SW 1271 (cell line): ENCODE data around the gene SNX27.
"Not testable (repeated sequence)": the region's sequence is repeated elsewhere in the genome, so short reads cannot be mapped to it uniquely, and the experiment has no call there.

Source experiments
- DNase-seq, 2 experiments: peaks; one replicate each; lab custom pipeline; 2025; lab: John Stamatoyannopoulos, UW

The SNX27 gene

DNA sequence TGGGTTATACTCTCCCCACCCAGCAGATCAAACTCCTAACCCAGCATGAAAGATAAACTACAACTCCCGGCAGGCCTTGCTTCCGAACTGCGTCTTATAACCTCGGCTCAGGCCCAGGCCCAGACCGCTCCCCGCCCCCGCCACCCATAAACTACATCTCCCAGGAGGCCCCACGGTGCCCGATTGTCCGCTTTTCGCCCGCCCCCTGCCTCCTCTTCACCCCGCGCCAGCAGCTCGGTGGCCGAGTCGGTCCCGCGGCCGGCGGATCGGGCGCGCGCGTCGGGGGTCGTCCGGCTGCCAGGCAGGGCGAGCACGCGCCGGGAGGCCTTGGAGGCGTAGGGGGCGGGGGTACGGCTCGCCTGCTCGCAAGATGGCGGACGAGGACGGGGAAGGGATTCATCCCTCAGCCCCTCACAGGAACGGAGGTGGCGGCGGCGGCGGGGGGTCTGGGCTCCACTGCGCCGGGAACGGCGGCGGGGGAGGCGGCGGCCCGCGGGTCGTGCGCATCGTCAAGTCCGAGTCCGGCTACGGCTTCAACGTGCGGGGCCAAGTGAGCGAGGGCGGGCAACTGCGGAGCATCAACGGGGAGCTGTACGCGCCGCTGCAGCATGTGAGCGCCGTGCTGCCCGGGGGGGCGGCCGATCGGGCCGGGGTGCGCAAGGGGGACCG is at the start of gene SNX27:
SNX27 (plus strand) TSS at position 219 of the 669 bp plus-strand sequence; CDS start at position 371, 152 bp downstream.
- peak; percentile 43 to 76 for DNase-seq

DNA sequence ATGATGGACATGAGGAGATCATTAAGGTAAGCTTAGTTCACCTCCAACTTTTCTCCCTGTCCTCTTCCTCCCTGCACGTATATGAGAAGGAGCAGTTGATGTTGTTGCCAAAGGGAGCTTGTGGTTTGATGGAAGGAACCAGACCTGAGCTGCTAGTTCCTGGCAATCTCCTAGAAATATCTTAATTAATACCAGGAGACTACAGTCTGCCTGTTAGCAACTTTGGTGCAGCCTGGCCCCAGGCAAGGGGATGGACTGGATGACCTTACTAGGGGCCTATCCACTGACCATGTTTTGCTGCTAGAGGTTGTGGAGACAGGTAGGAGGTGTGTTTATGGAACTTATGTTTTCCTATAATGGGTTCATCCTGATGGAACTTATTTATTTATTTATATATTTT is 49.2 kb upstream of the SNX27 start:
- DNase-seq: no peak

DNA sequence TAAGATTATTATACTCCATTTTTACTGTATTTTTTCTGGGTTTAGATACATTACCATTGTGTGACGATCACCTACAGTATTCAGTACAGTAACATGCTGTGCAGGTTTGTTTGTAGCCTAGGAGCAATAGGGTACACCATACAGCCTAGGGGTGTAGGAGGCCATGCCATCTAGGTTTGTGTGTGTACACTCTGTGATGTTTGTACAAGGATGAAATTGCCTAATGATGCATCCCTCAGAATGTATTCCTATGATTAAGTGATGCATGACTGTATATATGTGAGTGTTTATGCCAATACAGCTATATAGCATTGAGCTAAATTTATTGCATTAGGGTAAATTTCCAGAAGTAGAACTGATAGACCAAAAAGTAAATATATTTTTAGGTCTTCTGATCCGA is 48.5 kb upstream of the SNX27 start:
- no peak for DNase-seq

DNA sequence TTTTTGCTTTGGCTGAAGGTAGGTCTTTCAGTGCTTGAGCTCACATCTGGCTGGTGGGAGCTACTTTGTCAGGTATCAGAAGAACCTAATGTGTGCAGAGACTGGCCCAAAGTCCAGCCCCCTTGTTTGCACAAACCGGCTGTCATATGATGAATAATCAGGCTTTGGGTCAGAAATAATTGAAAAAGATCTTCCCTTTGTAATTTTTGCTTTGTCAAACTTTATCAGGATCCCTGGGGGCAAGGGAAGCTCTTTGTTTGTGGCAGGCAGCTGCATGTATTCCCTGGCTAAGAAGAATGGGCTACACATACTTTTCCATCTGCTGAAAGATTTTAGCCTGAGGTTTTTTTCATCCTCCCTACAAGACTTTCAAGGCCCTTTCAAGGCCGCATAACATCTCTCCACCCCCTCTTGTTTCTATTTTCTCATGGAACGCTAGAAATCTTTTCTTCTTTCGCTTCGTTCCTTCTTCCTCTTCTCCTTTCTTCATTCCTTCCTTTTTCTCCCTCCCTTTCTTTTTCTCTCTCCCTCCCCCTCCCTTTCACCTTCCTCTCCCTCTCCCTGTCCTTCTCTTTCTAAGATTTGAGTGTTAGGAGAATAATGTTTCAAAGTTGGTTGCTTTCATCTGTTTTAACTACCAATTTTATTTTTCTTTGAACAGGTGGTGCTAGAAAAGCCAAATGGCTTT is 46.2 kb upstream of the SNX27 start:
- no peak for DNase-seq

DNA sequence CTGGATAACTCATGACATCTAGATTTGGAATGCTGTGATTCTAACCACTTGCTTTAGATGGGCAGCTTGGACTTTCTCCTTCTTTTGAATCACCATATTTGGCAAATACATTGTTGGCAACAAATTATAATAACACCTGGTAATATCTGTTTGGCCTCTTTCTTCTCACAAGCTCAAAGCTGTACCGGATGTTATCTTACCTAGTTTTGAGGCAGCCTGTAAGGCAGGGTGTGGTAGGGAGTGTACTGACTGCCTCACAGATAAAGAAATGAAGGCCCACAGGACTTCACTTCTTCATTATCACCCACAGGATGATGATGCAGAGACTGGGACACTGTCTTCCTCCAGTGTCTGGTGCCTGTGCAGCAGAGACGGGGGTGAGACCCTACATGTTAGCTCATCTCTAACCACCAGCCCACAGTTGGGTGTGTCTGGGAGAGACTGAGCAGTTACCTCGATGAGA is 43.2 kb upstream of the SNX27 start:
- no peak for DNase-seq

DNA sequence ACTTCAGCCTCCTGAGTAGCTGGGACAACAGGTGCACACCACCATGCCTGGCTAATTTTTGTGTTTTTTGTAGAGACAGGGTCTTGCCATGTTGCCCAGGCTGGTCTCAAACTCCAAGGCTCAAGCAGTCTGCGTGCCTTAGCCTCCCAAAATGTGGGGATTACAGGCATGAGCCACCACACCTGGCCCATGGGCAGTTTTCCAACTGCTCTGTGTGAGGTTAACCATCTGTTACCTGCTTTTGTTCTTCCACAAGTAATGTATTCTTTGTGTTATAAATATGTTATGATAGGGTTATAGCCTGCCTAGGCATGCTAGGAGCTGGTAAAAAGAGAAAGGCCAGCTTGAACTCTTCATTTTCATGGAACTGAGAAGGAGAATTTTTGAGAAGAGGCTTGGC is 41.0 kb upstream of the SNX27 start:
- DNase-seq: no peak

DNA sequence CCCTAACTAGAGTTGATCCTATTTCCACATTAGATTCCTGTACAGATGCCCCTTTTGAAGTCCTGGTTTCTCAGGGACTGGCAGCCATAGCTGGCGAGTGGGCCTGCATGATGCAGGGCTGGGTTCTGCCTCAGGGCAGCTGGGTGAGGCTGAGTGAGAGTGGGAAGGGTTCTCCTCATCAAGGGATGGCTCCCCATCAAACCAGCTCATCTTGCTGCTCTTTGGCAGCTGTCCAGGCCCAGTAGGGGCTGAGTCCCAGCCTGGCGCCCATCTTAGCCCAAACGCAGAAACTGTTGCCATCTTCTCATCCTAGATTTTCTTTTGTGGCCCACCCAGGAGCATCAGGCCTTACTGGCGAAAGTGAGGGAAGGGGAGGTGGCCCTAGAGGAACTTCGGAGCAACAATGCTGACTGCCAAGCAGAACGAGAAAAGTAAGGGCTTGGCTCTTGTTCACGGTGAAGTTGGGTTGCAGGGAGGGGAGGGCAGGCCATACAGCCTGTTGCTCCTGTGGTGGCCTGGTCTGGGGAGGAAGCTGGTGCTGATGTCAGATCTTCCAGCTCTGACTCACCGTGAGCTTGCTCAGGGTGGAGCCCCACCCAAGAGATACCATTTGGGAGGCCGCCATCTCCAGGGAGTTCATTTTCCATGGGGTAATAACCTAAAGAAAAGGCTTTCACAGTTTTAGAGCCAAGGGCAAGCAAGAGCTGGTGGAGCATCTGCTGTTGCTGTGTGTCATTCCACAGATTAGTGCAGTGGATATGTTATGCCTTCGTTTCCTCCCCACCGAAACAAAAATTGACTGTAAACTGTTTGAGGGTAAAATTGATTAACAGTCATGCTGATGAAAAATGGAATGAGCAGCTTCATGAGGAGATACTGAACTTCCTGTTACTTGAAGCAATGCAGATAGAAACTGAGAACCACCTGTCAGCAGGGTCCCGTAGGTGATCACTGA is 37.0 kb upstream of the SNX27 start:
- no peak for DNase-seq

DNA sequence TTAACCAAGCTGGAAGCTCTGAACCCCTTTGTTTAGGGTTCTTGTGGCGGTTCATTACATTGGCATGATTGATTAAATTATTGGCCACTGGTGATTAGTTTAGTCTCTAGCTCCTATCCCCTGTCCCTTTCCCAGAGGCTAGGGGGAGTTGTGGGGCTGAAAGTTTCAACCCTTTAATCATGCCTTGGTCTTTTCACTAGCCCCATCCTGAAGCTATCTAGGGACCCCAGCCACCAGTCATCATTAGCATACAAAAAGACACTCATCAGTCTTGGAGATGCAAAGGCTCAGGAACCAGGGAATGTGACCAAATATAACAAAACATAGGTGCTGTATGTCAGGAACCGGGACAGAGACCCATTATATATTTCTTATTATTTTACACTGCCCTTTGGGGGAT is 34.7 kb upstream of the SNX27 start:
- DNase-seq: no peak

DNA sequence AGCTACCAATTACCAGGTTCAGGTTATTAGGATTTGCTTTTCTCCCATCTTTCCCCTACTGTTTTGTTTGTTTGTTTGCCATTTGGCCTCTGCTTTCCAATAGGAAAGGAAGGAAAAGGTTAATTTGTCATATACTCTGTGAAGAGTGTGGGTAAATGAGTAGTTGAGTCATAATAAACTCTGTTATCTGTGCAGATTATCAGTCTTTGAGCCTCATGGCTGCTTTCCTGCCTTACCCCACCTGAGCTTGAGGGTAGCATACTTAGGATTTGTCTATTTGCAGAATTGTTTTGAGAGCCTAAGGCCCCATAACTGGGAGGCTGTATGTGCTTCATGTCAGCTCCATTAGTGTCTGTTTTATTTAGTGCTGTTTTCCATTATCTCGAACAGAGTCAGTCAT is 32.9 kb upstream of the SNX27 start:
- no peak for DNase-seq

DNA sequence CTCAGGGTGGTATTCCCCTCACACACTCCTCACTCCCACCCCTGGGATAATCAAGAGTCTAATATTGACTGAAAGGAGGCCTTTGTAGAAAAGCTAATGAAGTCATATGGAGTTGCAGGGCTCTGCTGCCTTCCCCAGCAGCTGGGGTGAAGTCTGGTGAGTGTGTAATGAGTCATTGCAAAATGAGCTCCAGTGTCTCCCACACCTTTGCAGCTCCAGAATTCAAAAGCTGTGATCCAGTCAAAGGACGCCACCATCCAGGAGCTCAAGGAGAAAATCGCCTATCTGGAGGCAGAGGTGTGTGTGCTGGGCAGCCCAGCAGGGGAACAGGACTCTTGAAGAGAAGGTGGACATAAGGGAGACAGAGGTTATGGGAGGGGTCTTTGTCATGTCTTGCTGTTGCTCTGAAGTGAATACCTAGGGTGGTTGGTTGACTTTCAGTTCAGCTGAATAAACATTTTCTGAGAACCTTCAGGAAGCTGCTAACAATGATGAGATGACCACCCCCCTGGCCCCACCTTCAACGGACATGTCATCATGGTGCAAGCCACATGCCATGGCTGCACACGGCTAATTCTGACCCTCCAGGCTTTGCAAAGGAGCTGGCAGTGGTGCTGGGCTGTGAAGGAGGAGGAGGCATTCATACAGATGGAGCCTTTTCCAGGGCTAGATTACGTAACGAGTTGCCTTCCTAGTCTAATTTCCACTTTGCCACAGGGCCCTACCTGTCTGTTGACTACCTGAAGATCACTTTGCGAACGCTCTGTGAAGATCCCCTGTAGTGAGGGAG is 32.2 kb upstream of the SNX27 start:
- no peak for DNase-seq

DNA sequence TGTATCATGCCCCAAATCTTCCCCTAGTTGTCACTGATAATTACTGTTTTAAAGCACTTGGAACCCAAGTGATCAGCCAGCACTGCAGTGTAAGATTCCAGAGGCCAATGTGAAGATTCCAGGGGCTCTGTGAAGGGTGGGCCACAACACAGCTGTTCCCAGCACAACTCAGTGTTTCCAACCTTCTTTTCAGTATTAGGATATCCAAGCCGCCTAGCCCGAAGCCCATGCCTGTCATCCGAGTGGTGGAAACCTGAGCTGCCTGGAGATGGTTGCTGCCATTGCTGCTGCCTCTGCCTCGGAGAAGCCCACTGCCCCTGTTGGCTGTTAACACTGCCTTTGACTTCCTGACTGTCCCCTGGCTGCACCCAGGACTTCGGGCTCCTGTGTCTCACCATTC is 30.4 kb upstream of the SNX27 start:
- no peak for DNase-seq

DNA sequence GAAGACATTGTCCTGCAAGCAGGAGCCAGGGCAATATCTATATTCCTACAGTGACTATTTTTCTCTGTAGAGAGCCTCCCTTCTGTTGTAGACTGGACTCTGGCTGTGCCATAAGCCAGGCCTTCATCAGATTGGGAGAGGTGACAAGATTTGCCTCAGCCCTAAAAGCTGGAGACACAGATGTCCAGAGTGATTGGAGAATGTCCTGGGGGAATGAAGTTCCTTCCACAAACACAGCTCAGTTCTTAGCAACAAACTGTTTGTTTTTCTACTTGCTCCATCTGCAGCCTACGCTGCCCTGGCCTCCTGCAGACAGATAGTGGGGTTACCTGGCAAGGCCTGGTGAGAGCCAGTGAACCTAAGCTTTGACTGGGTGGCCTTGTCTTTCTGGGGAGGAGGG is 29.9 kb upstream of the SNX27 start:
- DNase-seq: no peak

DNA sequence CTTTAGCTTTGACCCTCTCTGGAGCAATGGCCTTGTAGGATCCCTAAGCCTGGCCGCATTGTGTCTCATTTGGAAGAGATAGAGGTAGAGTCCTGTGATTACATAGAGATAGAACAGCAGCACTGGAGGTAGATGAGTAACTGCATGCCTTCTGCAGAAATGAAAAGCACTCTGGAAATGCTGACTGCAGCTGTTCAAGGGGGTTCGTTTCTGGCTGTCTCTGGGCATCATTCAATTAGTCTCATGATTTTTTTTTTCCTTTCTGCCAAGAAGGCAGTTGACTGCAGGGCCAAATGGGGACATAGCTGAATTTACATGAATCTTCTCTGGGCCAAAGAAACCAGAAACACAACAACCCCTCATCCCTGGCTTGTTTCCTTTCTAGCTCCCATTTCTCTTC is 28.1 kb upstream of the SNX27 start:
- DNase-seq: no peak

DNA sequence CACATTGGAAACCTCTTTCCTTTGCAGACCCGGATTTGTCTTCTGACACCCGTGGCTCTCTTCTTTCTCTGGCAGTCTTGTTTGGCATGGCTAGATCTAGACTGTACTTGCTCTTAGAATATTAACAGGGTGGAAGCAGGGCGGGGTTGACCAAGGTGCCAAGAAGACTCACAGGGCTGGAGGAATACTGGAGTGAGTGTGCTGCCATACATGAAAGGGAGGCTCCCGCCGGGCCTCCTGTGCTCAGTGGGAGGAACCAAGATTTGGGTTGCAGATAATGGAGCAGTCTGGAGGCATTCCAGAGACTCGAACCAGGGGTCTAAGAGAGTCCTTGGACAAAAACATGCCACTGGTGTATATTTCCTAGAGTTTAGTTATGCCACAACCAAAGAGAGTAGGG is 27.6 kb upstream of the SNX27 start:
- DNase-seq: no peak

DNA sequence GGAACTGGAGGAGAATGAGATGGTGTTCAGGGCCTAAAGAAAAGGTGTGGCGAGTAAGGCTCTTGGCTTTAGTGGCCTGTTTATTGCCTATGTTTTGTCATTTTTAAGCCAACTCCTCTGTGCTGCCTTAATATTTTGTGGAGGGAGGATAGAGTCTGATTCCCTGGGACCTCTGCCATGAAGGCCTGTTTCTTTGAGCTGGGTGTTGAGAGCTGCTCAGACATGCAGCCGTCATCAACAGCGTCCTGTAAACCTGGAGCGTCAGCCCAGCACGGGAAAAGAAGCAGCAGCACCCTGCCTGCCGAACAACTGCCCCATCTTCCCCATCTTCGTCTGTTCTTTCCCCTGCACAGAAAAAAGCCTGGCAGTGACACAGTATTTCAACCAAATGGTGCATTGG is 27.1 kb upstream of the SNX27 start:
- no peak for DNase-seq

DNA sequence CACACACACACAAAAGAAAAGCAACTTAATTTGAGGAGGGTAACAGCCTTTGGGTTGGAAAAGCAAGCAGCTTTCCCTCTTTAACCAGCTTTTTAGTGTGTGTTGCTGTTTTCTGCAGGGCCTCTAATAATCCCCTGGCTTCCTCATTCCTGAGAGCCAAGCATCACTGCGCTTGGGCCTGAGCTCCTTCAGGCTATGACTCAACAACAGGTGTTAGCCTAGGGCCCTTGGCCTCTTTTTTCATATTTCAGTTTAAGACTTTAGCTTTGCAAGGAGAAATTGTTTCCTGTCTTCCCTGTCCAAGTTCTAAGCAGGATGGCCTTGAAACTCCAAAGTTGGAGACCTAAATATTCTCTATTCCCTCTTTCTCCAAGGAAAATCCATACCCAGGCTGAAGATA is 26.2 kb upstream of the SNX27 start:
- DNase-seq: no peak

DNA sequence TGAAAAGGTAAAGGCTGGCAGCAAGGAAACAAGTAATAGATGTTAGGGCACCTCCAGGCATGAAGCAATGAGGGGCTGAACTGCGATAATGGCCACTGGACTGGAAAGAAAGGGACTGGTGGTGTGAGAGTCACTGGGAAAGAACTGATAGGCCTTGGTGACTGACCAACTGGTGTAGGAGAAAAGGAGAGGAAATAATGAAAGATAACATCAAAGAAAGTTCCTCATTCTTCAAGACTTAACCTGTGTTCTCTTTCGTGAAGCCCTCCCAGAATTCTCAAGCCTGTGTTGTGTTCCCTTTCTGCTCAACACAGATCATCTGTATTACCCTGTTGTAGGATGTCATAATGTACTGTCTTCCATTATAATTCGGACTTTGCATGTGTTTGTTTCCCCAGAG is 20.9 kb upstream of the SNX27 start:
- DNase-seq: no peak

DNA sequence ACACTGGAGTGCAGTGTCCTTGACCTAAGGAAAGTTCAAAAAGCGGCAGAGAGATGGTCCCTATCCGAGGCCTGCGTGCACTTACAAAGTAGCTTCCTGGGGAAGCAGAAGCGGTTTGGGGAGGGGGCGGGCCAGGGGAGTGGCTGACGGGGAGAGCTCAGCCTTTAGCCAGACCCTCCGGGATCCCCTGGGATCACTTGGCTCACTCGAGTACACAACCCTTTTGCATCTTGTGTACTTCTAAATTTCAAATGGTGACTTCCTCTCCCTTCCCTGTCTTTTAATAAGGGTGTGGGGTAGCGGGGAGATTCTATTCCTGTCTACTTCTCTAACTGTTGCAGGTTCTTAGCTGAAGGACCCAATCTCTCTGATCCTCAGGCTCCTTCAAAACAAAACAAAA is 18.1 kb upstream of the SNX27 start:
- no peak for DNase-seq

DNA sequence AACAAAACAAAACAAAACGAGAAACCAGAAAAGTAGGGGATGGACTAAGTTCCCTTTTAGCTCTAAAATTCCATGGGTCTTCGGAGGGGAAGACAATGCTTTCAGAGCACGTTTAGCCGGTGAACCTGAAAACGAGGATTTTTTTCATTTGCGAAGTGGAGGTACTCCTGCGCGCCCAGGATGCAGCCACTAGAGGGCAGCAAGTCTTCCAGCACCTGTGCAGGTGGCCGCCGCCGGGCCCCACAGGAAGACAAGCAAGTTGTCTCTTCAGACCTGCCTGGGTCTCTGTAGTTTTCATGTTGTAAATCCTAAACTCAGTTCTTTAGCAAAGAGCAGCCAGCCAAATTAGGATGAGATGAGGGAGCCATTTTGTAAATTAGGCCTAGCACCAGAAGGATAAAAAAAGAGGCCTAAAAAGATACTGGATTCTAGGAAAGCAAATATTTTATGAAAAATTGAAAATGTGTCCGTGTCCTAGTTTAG is 17.7 kb upstream of the SNX27 start:
- peak in 1 of 2 experiments; percentile 33 for DNase-seq

DNA sequence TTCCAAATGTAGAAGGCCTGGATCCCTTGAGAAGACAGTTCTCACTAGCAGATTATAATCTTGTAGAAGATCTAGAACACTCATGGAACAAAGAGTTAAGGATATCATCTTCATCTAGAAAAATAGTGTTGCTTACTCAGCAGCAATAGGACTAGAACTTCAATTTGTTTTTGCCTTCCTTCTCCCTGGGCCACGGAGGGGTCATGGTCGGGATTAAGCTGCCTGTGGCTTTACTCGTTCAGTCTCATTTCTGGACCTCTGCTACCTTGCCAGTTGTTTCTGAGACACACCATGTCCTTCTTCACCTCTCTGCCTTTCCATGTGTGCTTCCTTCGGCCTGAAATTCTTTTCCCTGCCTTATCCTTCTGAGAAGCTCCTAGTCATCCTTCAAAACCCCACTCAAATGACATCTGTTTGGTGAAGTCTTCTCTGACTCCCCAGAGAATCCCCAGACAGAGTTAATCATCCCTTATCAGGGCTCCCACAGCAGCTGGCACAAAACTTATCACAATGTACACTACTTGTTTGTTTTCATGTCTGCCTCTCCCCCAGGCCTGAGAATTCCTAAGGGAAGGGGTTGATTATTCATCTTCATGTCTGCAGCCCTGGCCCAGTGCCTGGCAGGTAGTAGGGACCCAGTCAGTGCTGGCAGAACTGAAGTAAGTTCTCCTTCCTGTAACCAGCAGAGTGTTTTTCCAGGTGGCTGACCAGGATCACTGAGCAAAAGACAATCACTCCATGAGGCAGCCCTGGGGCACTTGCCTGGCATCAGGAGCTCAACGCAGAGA is 15.5 kb upstream of the SNX27 start:
- DNase-seq: no peak

DNA sequence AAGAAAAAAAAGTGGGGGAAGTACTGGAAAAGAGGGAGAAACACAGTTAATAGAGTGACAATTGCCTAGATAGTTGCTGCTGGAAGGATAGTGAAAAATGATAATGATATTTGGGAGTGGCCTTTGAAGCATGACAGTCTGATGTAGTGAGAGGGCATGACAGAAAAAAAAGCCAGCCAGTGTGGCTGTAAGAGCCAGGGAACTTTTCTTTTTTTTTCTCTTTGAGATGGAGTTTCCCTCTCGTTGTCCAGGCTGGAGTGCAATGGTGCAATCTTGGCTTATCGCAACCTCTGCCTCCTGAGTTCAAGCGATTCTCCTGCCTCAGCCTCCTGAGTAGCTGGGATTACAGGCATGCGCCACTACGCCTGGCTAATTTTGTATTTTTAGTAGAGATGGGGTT is 9.3 kb upstream of the SNX27 start:
- DNase-seq: not testable (repeated sequence)
